Testis (tissue), 3 donors: Measurements from ENCODE around the gene UPF3A. TPM values are rescaled to one million over a fixed set of nuclear protein-coding genes. Genes with fewer than 3 reads are reported as not detected.
"Not testable (repeated sequence)": the region's sequence is repeated elsewhere in the genome, so short reads cannot be mapped to it uniquely, and the experiment has no call there.

Experiments used
- DNase-seq: peaks from one replicate; pipeline ENCODE4 v3.0.0-alpha.2; 2019
- H3K27ac ChIP-seq, 2 donors: fragments of 200-600 bp; sonication (generic); one replicate each; pipeline ENCODE4 v1.5.1; 2019
- H3K27me3 ChIP-seq: fragments of 200-600 bp; sonication (generic); one replicate; pipeline ENCODE4 v1.5.1; 2019
- H3K36me3 ChIP-seq: fragments of 200-600 bp; sonication (generic); one replicate; pipeline ENCODE4 v1.5.1; 2017; ENCODE audit warnings: low read depth; ENCODE audit errors: missing control alignments
- H3K4me1 ChIP-seq: fragments of 200-600 bp; sonication (generic); one replicate; pipeline ENCODE4 v1.5.1; 2019
- H3K4me3 ChIP-seq, 2 donors: fragments of 200-600 bp; sonication (generic); one replicate each; pipeline ENCODE4 v1.5.1; 2017 to 2019
- H3K9me3 ChIP-seq: fragments of 200-600 bp; sonication (generic); one replicate; pipeline ENCODE4 v1.5.1; 2017
- CTCF ChIP-seq, 3 experiments: fragments of 450-650 bp in 2 of 3; fragments of 200-600 bp in 1 of 3; sonication (generic) in 1 of 3; IDR thresholded peaks; one replicate each; pipeline ENCODE4 v1.5.1; 2016 to 2019; ENCODE audit warnings: antibody characterized with exemption in 3 of 3, mild to moderate bottlenecking in 2 of 3, moderate library complexity in 1 of 3
- POLR2A ChIP-seq: fragments of 450-650 bp; IDR thresholded peaks from one replicate; pipeline ENCODE4 v1.6.1; 2017; ENCODE audit warnings: antibody characterized with exemption, mild to moderate bottlenecking, moderate library complexity
- WGBS, 2 donors: methylation state at CpG; one replicate each; pipeline ENCODE4 v1.1.5; 2018; 5-methylcytosine and 5-hydroxymethylcytosine counted together
- intact Hi-C: fragments of 100-400 bp; cut with DNase I; formaldehyde crosslinking; loops from one replicate; pipeline ENCODE4 v1.15.1; 2023; ENCODE audit warnings: low total_unique reads
- microRNA-seq, 2 donors: library from miRNA; unstranded; fragments of <30 nt; microRNA quantifications; one replicate each; pipeline ENCODE4, GENCODE V29; 2016; ENCODE audit warnings: borderline number of aligned reads in 2 of 2, borderline replicate concordance in 1 of 2
- polyA plus RNA-seq: library from polyadenylated mRNA; stranded (reverse); fragments of 350-450 nt; fragmentation: Illumina TruSeq; extraction: RNeasy Lipid Tissue Mini Kit (QIAGEN cat#74804); gene quantifications from one replicate; pipeline ENCODE4 v1.2.3, GENCODE V29; 2014; ENCODE audit warnings: low read depth, low replicate concordance; ENCODE audit not compliant: insufficient read depth
- small RNA-seq, 2 donors: library from RNA; depleted of rRNA; stranded (forward); fragments of <200 nt; gene quantifications; one replicate each; pipeline ENCODE3, GENCODE V24; 2016
- total RNA-seq, 2 donors: library from RNA; depleted of rRNA; stranded (reverse); fragments of >200 nt; gene quantifications; one replicate each; pipeline ENCODE4 v1.2.3, GENCODE V29; 2016

Gene UPF3A
- total and polyA plus RNA-seq, 3 donors from 2014 or later: 88.0 to 112 (median 96.7) TPM

- TF ChIP-seq POLR2A: no peak
- WGBS, 2 donors: 88 to 95% methylated on average over 5 of the region's 5 CpGs
- intact Hi-C loops: no loop called here
- no peaks in the 10 kb centered on the region for H3K4me1 ChIP-seq
- no peaks in the 10 kb centered on the region for H3K9me3 ChIP-seq
- no peak overlapping the region for H3K27ac ChIP-seq
- no peak for DNase-seq
- no peaks in the 10 kb centered on the region for H3K27me3 ChIP-seq
- no peaks in the 10 kb centered on the region for H3K36me3 ChIP-seq
- no peak overlapping the region for H3K4me3 ChIP-seq
Measured at GRCh38 chr13:114338959-114339358, 57.6 kb downstream of the UPF3A start.

GRCh38 chr13:114339857-114340534 is 58.6 kb downstream of the UPF3A start:
- whole genome bisulfite sequencing, 2 donors: 58 to 63% methylated on average over 10 of the region's 10 CpGs
- TF ChIP-seq POLR2A (no peak), CTCF (IDR thresholded peaks at IDR 0.05) (peak in 2 of 3 experiments; percentile 36 to 64)
- Histone ChIP-seq H3K27ac (no peak overlapping the region), H3K4me3 (no peak overlapping the region), H3K9me3 (no peaks in the 10 kb centered on the region), H3K27me3 (no peaks in the 10 kb centered on the region), H3K36me3 (no peaks in the 10 kb centered on the region), H3K4me1 (no peaks in the 10 kb centered on the region)
- intact Hi-C loops: no loop called here
- DNase-seq: peak; percentile 49

- 75 to 83% methylated on average over 14 of the region's 14 CpGs for WGBS, 2 donors
- Histone ChIP-seq H3K36me3 (no peaks in the 10 kb centered on the region), H3K4me1 (no peaks in the 10 kb centered on the region), H3K27ac (no peak overlapping the region), H3K4me3 (no peak overlapping the region), H3K9me3 (no peaks in the 10 kb centered on the region), H3K27me3 (no peaks in the 10 kb centered on the region)
- intact Hi-C loops: no loop called here
- no peak for TF ChIP-seq CTCF (IDR thresholded peaks at IDR 0.05)
- TF ChIP-seq POLR2A: no peak
- no peak for DNase-seq
Measured at GRCh38 chr13:114341003-114341777, 59.8 kb downstream of the UPF3A start.

- intact Hi-C loops, DNase-seq, H3K4me1 ChIP-seq, H3K36me3 ChIP-seq, H3K4me3 ChIP-seq, H3K9me3 ChIP-seq, H3K27me3 ChIP-seq, H3K27ac ChIP-seq: not testable (repeated sequence)
- WGBS, 2 donors: 60 to 70% methylated on average over 2 to 3 of the region's 3 CpGs
Measured at GRCh38 chr13:114347256-114347655, 65.9 kb downstream of the UPF3A start.

- H3K27ac ChIP-seq, H3K9me3 ChIP-seq, H3K27me3 ChIP-seq, intact Hi-C loops, H3K4me3 ChIP-seq, H3K36me3 ChIP-seq, H3K4me1 ChIP-seq: not testable (repeated sequence)
- peak; percentile 81 for DNase-seq
- 55 to 77% methylated on average over 7 to 34 of the region's 34 CpGs for WGBS, 2 donors
- peak; percentile 70 to 86 (median 82) for TF ChIP-seq CTCF (IDR thresholded peaks at IDR 0.05)
Measured at GRCh38 chr13:114352763-114353162, 71.4 kb downstream of the UPF3A start.

GRCh38 chr13:114353382-114353781 is 72.0 kb downstream of the UPF3A start:
- H3K27me3 ChIP-seq, DNase-seq, H3K9me3 ChIP-seq, H3K4me1 ChIP-seq, H3K36me3 ChIP-seq, H3K27ac ChIP-seq, intact Hi-C loops, H3K4me3 ChIP-seq: not testable (repeated sequence)
- WGBS, 2 donors: 64 to 77% methylated on average over 21 to 38 of the region's 38 CpGs

Small RNA genes within 50 kb of the gene (microRNA-seq; reads per million reads assigned to microRNA genes)
- 0 reads per million in 2 donors for gene MIR4502
- gene MIR548AR: 0 reads per million in 2 donors

Small RNA genes within 50 kb of the gene (small RNA-seq; reads per million reads assigned to genes)
- gene MIR4502 (0 reads per million in 2 donors), gene MIR548AR (0 reads per million in 2 donors)

Other genes starting within 250 kb of the UPF3A start
- gene RASA3, start 149.0 kb upstream of the UPF3A start, total RNA-seq: 10 to 100 TPM; 16.4 to 21.6 TPM
- gene RASA3, start 149.0 kb upstream of the UPF3A start, polyA plus RNA-seq: 13.2 TPM
- gene CFAP97D2, start 102.3 kb upstream of the UPF3A start, total RNA-seq: 1 to 10 TPM; 1.5 to 2.3 TPM
- gene CFAP97D2, start 102.3 kb upstream of the UPF3A start, polyA plus RNA-seq: 2.7 TPM
- 100 to 1,000 TPM in 1 of 2 donors, 10 to 100 TPM in 1; 88.1 to 110 TPM for gene CDC16, start 46.7 kb upstream of the UPF3A start, total RNA-seq
- 96.8 TPM for gene CDC16, start 46.7 kb upstream of the UPF3A start, polyA plus RNA-seq
- gene CHAMP1, start 32.9 kb downstream of the UPF3A start, total RNA-seq: 10 to 100 TPM; 19.2 to 21.7 TPM
- 15.0 TPM for gene CHAMP1, start 32.9 kb downstream of the UPF3A start, polyA plus RNA-seq